ENCODE measurements around the gene LRCH1.

Gene LRCH1

DNA sequence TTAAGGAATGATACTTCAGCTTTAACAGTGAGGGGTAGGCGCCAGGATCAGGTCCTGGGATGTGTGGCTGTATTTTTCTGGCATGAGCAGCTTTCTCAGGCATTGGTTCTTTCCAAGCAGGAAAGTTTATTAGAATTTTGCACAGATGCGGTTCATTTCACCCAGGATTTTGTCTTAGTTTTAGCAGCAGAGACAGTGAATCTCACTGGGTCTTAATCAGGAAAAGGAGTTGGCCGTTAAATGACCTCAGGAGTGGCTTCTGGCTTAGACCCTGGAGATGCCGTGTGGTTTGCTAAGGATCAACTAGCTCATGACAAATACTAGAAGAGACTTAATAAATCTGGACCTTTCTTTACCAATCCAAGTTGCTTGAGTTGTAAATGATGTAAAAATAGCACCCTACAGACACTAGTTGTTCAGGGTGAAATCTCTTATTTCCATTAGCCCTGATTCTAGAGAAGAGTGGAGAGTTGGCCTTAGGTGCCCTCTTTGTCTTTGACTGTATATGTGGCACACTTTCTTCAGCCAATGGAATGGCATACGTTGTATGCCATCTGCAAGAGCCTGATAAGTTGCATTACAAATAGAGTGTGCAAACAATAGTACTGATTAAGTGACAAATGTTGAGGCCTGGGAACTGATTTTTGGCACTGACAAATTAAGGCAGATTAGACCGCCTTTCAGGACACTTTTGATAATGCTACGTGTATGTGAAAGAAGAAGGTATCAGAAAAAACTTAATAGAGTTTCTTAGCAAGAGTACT, 34.0 kb downstream of the LRCH1 start:
- TF ChIP-seq RAD21 (IDR thresholded peaks at IDR 0.05; ENCODE audit: low read depth) = no peak
- TF ChIP-seq NFIC (IDR thresholded peaks at IDR 0.05) = no peak
- TF ChIP-seq TAF1 (IDR thresholded peaks at IDR 0.05; ENCODE audit: low read depth) = no peak
- no peak for TF ChIP-seq YY1 (IDR thresholded peaks at IDR 0.05; ENCODE audit: low read depth)
- TF ChIP-seq, protein P1, sequence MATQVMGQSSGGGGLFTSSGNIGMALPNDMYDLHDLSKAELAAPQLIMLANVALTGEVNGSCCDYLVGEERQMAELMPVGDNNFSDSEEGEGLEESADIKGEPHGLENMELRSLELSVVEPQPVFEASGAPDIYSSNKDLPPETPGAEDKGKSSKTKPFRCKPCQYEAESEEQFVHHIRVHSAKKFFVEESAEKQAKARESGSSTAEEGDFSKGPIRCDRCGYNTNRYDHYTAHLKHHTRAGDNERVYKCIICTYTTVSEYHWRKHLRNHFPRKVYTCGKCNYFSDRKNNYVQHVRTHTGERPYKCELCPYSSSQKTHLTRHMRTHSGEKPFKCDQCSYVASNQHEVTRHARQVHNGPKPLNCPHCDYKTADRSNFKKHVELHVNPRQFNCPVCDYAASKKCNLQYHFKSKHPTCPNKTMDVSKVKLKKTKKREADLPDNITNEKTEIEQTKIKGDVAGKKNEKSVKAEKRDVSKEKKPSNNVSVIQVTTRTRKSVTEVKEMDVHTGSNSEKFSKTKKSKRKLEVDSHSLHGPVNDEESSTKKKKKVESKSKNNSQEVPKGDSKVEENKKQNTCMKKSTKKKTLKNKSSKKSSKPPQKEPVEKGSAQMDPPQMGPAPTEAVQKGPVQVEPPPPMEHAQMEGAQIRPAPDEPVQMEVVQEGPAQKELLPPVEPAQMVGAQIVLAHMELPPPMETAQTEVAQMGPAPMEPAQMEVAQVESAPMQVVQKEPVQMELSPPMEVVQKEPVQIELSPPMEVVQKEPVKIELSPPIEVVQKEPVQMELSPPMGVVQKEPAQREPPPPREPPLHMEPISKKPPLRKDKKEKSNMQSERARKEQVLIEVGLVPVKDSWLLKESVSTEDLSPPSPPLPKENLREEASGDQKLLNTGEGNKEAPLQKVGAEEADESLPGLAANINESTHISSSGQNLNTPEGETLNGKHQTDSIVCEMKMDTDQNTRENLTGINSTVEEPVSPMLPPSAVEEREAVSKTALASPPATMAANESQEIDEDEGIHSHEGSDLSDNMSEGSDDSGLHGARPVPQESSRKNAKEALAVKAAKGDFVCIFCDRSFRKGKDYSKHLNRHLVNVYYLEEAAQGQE (IDR thresholded peaks at IDR 0.05; ENCODE audit: low read depth) = no peak
- no peak for TF ChIP-seq CREB1 (IDR thresholded peaks at IDR 0.05; ENCODE audit: low read depth)
- TF ChIP-seq, protein P2, sequence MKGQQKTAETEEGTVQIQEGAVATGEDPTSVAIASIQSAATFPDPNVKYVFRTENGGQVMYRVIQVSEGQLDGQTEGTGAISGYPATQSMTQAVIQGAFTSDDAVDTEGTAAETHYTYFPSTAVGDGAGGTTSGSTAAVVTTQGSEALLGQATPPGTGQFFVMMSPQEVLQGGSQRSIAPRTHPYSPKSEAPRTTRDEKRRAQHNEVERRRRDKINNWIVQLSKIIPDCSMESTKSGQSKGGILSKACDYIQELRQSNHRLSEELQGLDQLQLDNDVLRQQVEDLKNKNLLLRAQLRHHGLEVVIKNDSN (IDR thresholded peaks at IDR 0.05) = no peak
- no peak for TF ChIP-seq TEAD4 (IDR thresholded peaks at IDR 0.05)
- no peak for TF ChIP-seq ZBTB7A (IDR thresholded peaks at IDR 0.05; ENCODE audit: low read depth)
- no peak for TF ChIP-seq CEBPB (IDR thresholded peaks at IDR 0.05)
- TF ChIP-seq EGR1 (IDR thresholded peaks at IDR 0.05) = no peak
- TF ChIP-seq EP300 (IDR thresholded peaks at IDR 0.05; ENCODE audit: borderline replicate concordance) = no peak
- TF ChIP-seq TCF12 (IDR thresholded peaks at IDR 0.05; ENCODE audit: low read depth) = no peak
- no peak for TF ChIP-seq FOXM1 (IDR thresholded peaks at IDR 0.05; ENCODE audit: borderline replicate concordance, low read depth)
- TF ChIP-seq, protein P3, sequence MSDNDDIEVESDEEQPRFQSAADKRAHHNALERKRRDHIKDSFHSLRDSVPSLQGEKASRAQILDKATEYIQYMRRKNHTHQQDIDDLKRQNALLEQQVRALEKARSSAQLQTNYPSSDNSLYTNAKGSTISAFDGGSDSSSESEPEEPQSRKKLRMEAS (IDR thresholded peaks at IDR 0.05) = no peak

DNA sequence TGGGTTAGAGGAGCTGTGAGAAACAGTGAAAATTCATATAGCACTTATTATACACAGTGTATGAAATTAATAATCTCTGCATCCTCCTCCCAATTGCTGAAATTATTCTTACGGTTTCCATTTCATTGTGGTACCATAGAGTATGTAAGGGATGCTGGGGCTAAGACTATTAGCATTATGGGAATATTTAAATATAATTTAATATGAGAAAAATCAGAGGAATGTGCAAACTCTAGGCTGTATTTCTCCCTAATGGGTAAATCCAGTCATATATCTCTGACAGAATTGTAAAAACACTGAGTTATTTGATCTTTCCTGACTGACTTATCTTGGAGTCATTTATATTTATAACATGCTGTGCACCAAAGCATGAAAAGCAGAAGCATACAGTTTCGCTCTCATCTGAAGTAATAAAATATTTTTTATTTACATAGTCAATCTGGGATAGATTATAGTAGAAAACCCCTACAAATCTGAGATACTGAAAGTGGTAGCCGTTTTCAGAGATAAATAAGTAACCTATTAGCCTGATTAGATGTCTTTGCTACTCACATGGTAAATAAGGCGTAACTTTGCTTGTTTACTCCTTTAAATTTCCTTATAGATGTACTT, 34.9 kb downstream of the LRCH1 start:
- no peak for TF ChIP-seq EGR1 (IDR thresholded peaks at IDR 0.05)
- no peak for TF ChIP-seq NFIC (IDR thresholded peaks at IDR 0.05)
- no peak for TF ChIP-seq EP300 (IDR thresholded peaks at IDR 0.05; ENCODE audit: borderline replicate concordance)
- TF ChIP-seq TAF1 (IDR thresholded peaks at IDR 0.05; ENCODE audit: low read depth) = no peak
- no peak for TF ChIP-seq TCF12 (IDR thresholded peaks at IDR 0.05; ENCODE audit: low read depth)
- TF ChIP-seq, protein P1 (IDR thresholded peaks at IDR 0.05; ENCODE audit: low read depth) = no peak
- TF ChIP-seq, protein P2 (IDR thresholded peaks at IDR 0.05) = no peak
- TF ChIP-seq CREB1 (IDR thresholded peaks at IDR 0.05; ENCODE audit: low read depth) = no peak
- no peak for TF ChIP-seq ZBTB7A (IDR thresholded peaks at IDR 0.05; ENCODE audit: low read depth)
- no peak for TF ChIP-seq RAD21 (IDR thresholded peaks at IDR 0.05; ENCODE audit: low read depth)
- no peak for TF ChIP-seq TEAD4 (IDR thresholded peaks at IDR 0.05)
- TF ChIP-seq YY1 (IDR thresholded peaks at IDR 0.05; ENCODE audit: low read depth) = no peak
- no peak for TF ChIP-seq FOXM1 (IDR thresholded peaks at IDR 0.05; ENCODE audit: borderline replicate concordance, low read depth)
- TF ChIP-seq, protein P3 (IDR thresholded peaks at IDR 0.05) = no peak

DNA sequence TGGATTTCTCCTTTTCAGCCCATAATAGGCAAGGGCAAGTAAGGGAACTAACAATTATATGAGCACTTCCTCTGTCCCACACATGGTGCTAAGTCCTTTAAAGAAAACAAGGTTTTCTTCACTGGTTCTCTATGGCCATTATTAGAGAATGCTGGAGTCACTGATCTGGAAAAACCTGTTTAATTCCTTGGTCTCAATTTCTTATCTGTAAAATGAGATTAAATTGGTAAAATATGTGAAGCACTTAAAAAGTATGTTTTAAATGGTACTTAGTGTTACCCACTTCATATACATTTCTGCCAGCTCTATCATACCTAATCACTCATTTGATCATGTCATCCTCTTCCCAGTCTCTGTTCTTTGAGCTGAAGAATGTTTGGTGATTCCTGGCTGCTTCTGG, 39.4 kb downstream of the LRCH1 start:
- TF ChIP-seq, protein P2 (IDR thresholded peaks at IDR 0.05) = no peak
- TF ChIP-seq EGR1 (IDR thresholded peaks at IDR 0.05) = no peak
- no peak for TF ChIP-seq TAF1 (IDR thresholded peaks at IDR 0.05; ENCODE audit: low read depth)
- no peak for TF ChIP-seq FOXM1 (IDR thresholded peaks at IDR 0.05; ENCODE audit: borderline replicate concordance, low read depth)
- TF ChIP-seq, protein P3 (IDR thresholded peaks at IDR 0.05) = no peak
- TF ChIP-seq TCF12 (IDR thresholded peaks at IDR 0.05; ENCODE audit: low read depth) = no peak
- TF ChIP-seq EP300 (IDR thresholded peaks at IDR 0.05; ENCODE audit: borderline replicate concordance) = no peak
- TF ChIP-seq NFIC (IDR thresholded peaks at IDR 0.05) = no peak
- no peak for TF ChIP-seq YY1 (IDR thresholded peaks at IDR 0.05; ENCODE audit: low read depth)
- TF ChIP-seq, protein P1 (IDR thresholded peaks at IDR 0.05; ENCODE audit: low read depth) = no peak
- no peak for TF ChIP-seq RAD21 (IDR thresholded peaks at IDR 0.05; ENCODE audit: low read depth)
- TF ChIP-seq TEAD4 (IDR thresholded peaks at IDR 0.05) = no peak
- TF ChIP-seq CEBPB (IDR thresholded peaks at IDR 0.05) = no peak
- TF ChIP-seq CREB1 (IDR thresholded peaks at IDR 0.05; ENCODE audit: low read depth) = no peak
- TF ChIP-seq ZBTB7A (IDR thresholded peaks at IDR 0.05; ENCODE audit: low read depth) = no peak
